Sigmoid colon (tissue), 4 donors: ENCODE results near the gene RGS14.

Source experiments
- POLR2A ChIP-seq, 2 donors: fragments of 450-650 bp; IDR thresholded peaks; one replicate each; pipeline ENCODE4 v1.6.1; 2016; ENCODE audit warnings: antibody characterized with exemption in 2 of 2, mild to moderate bottlenecking in 2 of 2, moderate library complexity in 2 of 2
- POLR2AphosphoS5 ChIP-seq, 4 donors: sonication (generic); formaldehyde crosslinking; IDR thresholded peaks; one replicate each; pipeline ENCODE4 v1.6.1; 2017; ENCODE audit warnings: antibody characterized with exemption in 4 of 4
- TF ChIP-seq, protein P1 (sequence below), 4 experiments: fragments of 450-650 bp in 3 of 4; fragments of 200-600 bp in 1 of 4; IDR thresholded peaks; one replicate each; pipeline ENCODE4 v1.5.1; 2016 to 2019; ENCODE audit warnings: antibody characterized with exemption in 4 of 4, mild to moderate bottlenecking in 3 of 4, moderate library complexity in 2 of 4

DNA sequence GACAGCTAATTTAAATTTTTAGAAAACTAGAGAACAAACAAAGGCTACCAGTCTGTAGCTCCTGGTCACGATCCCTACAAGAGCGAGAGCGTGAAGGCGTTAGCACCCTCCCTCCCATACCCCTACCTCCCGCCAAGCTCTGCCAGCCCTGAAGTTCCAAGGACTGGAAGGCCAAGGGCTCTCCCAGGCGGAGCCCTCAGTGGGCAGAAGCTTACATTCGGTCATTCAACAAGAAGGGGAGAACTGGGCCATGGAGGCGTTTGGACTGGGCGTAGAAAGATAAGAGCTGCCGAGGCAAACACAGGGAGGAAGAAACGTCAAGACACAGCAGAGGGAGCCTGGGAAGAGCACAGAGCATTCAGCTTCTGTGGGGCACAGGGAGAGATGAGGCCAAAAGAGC, 49.0 kb upstream of the RGS14 start:
- TF ChIP-seq, protein P1, sequence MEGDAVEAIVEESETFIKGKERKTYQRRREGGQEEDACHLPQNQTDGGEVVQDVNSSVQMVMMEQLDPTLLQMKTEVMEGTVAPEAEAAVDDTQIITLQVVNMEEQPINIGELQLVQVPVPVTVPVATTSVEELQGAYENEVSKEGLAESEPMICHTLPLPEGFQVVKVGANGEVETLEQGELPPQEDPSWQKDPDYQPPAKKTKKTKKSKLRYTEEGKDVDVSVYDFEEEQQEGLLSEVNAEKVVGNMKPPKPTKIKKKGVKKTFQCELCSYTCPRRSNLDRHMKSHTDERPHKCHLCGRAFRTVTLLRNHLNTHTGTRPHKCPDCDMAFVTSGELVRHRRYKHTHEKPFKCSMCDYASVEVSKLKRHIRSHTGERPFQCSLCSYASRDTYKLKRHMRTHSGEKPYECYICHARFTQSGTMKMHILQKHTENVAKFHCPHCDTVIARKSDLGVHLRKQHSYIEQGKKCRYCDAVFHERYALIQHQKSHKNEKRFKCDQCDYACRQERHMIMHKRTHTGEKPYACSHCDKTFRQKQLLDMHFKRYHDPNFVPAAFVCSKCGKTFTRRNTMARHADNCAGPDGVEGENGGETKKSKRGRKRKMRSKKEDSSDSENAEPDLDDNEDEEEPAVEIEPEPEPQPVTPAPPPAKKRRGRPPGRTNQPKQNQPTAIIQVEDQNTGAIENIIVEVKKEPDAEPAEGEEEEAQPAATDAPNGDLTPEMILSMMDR (IDR thresholded peaks at IDR 0.05), result no peak
- TF ChIP-seq POLR2A (IDR thresholded peaks at IDR 0.05), result no peak
- no peak for TF ChIP-seq POLR2AphosphoS5 (IDR thresholded peaks at IDR 0.05)
